Stomach (tissue), 9 donors: ENCODE data around the gene WBP1. TPM values are rescaled to one million over a fixed set of nuclear protein-coding genes. Genes with fewer than 3 reads are reported as not detected.

Experiments
- DNase-seq, 2 donors: peaks; one replicate each; pipeline versions ENCODE4 v3.0.0 to v3.0.0-alpha.2; 2013 to 2019
- H3K27ac ChIP-seq, 5 donors: fragments of 200-600 bp in 4 of 5; sonication (generic) in 4 of 5; one replicate each; pipeline ENCODE4 v1.5.1; 2013 to 2019; ENCODE audit warnings: mild to moderate bottlenecking in 1 of 5, moderate library complexity in 1 of 5
- H3K27me3 ChIP-seq, 3 donors: fragments of 200-600 bp; sonication (generic); one replicate each; pipeline ENCODE4 v1.5.1; 2017 to 2019; ENCODE audit warnings: mixed run types in 1 of 3
- H3K36me3 ChIP-seq, 4 donors: fragments of 200-600 bp; sonication (generic); 1 replicate in 3 of 4; 2 replicates in 1 of 4; pipeline ENCODE4 v1.5.1; 2016 to 2019
- H3K4me1 ChIP-seq, 4 donors: fragments of 200-600 bp; sonication (generic); one replicate each; pipeline ENCODE4 v1.5.1; 2016 to 2019
- H3K4me3 ChIP-seq, 4 donors: fragments of 200-600 bp; sonication (generic) in 3 of 4; one replicate each; pipeline ENCODE4 v1.5.1; 2016 to 2019; ENCODE audit warnings: mild to moderate bottlenecking in 1 of 4
- H3K9me3 ChIP-seq, 4 donors: fragments of 200-600 bp; sonication (generic); one replicate each; pipeline ENCODE4 v1.5.1; 2016 to 2019
- EP300 ChIP-seq: sonication (generic); formaldehyde crosslinking; IDR thresholded peaks from one replicate; pipeline ENCODE4 v1.6.1; 2017; ENCODE audit warnings: antibody characterized with exemption
- POLR2A ChIP-seq, 4 donors: fragments of 450-650 bp; IDR thresholded peaks; one replicate each; pipeline ENCODE4 v1.6.1; 2016; ENCODE audit warnings: antibody characterized with exemption in 4 of 4, control low read depth in 2 of 4, mild to moderate bottlenecking in 1 of 4, moderate library complexity in 1 of 4
- POLR2AphosphoS5 ChIP-seq, 3 donors: sonication (generic); formaldehyde crosslinking; IDR thresholded peaks; one replicate each; pipeline ENCODE4 v1.6.1; 2016; ENCODE audit warnings: antibody characterized with exemption in 3 of 3
- WGBS, 5 donors: extraction: QIAGEN DNeasy Blood & Tissue Kit in 3 of 5; methylation state at CpG; one replicate each; pipeline versions ENCODE4 v1.1.5 to v1.1.7; 2013 to 2018; 5-methylcytosine and 5-hydroxymethylcytosine counted together
- intact Hi-C: fragments of 100-400 bp; cut with DNase I; formaldehyde crosslinking; loops from one replicate; pipeline ENCODE4 v1.15.1; 2023; ENCODE audit warnings: low total_unique reads
- polyA plus RNA-seq, 3 donors: library from polyadenylated mRNA; stranded (reverse); fragments of 200-250 nt; gene quantifications; one replicate each; pipeline ENCODE4 v1.2.3, GENCODE V29; 2013
- total RNA-seq, 5 donors: library from RNA; depleted of rRNA; stranded (reverse); fragments of >200 nt; gene quantifications; one replicate each; pipeline versions ENCODE4 v1.1.0 to v1.2.3, GENCODE V29; 2014 to 2016
- TF ChIP-seq, protein P1 (sequence below), 7 experiments: fragments of 450-650 bp in 4 of 7; fragments of 200-600 bp in 3 of 7; sonication (generic) in 3 of 7; IDR thresholded peaks; one replicate each; pipeline ENCODE4 v1.5.1; 2016 to 2019; ENCODE audit warnings: antibody characterized with exemption in 7 of 7, control low read depth in 2 of 7, mild to moderate bottlenecking in 1 of 7
- donor health status: healthy with polysubstance abuse.
- donor health status: Bipolar disorder and iron deficiency.
- donor health status: healthy.

Gene WBP1
- total and polyA plus RNA-seq, 8 donors: 1.8 to 82.4 (median 49.3) TPM

DNA sequence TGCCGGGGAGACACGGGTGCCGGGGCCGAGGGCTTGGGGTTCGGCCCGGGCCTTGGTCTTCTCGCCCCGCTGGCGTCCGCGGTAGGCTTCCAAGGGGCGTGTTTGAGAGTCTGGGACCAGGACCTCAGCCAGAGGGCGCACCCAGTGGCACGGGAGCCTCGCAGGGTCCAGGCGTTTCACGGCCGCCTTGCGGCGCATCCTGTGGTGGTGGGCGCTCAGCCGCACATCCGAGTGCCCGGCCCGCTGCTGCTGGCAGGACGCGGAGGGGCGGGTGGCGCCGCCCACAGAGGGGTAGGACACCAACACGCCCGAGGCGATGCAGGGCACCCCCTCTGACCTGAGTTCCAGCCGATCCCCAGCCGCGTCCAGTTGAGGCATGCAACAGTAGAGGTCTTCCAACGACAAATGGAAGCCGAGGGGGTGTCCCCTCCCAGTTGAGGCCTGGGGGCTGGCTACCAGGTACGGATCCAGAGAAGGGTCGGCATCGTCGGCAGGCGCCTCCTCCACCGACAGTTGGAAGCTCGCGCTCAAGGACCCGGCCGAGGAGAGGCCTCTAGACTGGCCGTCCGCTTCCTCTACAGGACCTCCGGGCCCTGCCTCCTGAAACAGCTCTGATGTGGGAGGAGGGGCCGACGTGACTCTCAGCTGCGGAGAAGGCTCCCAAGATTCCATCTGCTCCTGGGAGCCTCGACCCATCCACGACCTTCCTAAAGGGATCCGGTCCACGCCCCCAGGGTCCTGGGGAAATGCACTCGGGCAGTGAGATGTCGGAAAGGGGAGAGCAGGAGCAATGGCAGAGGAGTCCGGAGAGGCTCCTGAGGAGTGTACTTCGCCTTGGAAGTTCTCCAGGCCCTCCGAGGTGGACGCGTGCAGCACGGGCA, 43.1 kb upstream of the WBP1 start:
- Histone ChIP-seq H3K4me3 (peak overlapping the region; percentile 46 to 56 (median 55)), H3K27ac (peak overlapping the region in 4 of 5 donors; percentile 29 to 73 (median 62)), H3K4me1 (peaks cover 28 to 37% (median 32%) of the 10 kb centered on the region in 4 donors), H3K36me3 (no peaks in the 10 kb centered on the region), H3K27me3 (peaks cover 0 to 23% (median 8%) of the 10 kb centered on the region in 3 donors), H3K9me3 (no peaks in the 10 kb centered on the region)
- 4 to 15% (median 11%) methylated on average over 18 to 66 of the region's 66 CpGs for WGBS, 5 donors
- TF ChIP-seq EP300: no peak
- TF ChIP-seq POLR2A (IDR thresholded peaks at IDR 0.05): no peak
- TF ChIP-seq POLR2AphosphoS5 (IDR thresholded peaks at IDR 0.05): peak in 1 of 3 donors; percentile 9
- TF ChIP-seq, protein P1, sequence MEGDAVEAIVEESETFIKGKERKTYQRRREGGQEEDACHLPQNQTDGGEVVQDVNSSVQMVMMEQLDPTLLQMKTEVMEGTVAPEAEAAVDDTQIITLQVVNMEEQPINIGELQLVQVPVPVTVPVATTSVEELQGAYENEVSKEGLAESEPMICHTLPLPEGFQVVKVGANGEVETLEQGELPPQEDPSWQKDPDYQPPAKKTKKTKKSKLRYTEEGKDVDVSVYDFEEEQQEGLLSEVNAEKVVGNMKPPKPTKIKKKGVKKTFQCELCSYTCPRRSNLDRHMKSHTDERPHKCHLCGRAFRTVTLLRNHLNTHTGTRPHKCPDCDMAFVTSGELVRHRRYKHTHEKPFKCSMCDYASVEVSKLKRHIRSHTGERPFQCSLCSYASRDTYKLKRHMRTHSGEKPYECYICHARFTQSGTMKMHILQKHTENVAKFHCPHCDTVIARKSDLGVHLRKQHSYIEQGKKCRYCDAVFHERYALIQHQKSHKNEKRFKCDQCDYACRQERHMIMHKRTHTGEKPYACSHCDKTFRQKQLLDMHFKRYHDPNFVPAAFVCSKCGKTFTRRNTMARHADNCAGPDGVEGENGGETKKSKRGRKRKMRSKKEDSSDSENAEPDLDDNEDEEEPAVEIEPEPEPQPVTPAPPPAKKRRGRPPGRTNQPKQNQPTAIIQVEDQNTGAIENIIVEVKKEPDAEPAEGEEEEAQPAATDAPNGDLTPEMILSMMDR (IDR thresholded peaks at IDR 0.05): peak in 2 of 7 experiments; percentile 17 to 42
- intact Hi-C loops: no loop called here
- peak; percentile 51 to 82 for DNase-seq

DNA sequence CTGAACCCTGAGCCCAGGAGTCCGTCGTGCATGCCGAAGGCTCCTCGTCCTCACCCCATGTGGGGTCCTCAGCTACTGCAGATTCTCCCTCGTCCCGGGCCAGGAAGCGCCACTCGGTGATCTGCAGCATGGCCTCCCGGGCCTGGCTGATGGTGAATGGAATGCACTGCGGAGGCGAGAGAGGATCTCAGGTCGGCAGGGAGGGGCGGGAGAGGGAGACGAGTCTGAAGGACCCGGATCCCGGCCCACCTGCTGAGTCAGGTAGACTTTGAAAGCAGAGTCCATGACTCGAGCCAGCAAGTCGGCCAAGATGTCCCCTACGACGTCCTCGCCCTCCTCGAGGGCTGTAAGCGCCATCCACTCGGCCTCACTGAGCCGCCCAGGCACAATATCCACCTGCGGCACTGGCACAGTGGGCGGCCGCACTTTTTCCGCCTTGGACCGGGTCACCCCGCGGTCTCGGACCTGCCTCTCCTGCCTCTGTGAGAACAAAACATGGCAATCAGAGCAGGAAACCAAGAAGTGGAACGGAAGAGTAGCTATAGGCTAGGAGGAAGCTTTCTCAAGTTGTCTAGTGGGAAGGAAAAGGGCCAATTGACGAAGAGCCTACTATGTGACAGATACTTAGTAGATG, 42.4 kb upstream of the WBP1 start:
- Histone ChIP-seq H3K4me1 (peaks cover 30 to 43% (median 38%) of the 10 kb centered on the region in 4 donors), H3K27ac (peak overlapping the region in 2 of 5 donors; percentile 57 to 68), H3K27me3 (peaks cover 0 to 23% (median 8%) of the 10 kb centered on the region in 3 donors), H3K36me3 (no peaks in the 10 kb centered on the region), H3K9me3 (no peaks in the 10 kb centered on the region), H3K4me3 (peak overlapping the region; percentile 46 to 56 (median 55))
- TF ChIP-seq POLR2AphosphoS5 (IDR thresholded peaks at IDR 0.05): no peak
- DNase-seq: peak in 1 of 2 donors; percentile 44
- intact Hi-C loops: no loop called here
- 48 to 66% (median 61%) methylated on average over 32 to 35 of the region's 35 CpGs for WGBS, 5 donors

DNA sequence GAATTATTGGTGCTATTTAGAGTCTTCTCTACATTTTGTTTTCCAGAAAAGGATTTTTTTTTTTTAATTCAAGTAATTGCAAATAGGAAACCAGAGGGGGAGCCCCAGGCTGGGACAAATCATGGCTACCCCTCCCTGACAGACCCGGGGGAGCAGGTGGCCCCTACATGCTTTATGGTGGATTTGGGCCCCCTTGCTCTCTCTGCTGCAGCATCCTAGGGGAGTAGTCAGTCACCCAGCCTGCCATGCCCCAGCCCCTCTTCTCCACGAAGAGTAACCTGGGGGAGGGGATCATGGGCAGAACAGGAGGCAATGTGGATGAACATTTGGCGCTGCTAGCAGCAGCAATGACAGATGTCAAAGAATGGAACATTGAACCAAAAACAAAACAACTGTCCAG, 41.5 kb upstream of the WBP1 start:
- Histone ChIP-seq H3K27me3 (peaks cover 0 to 23% (median 8%) of the 10 kb centered on the region in 3 donors), H3K36me3 (no peaks in the 10 kb centered on the region), H3K4me3 (no peak overlapping the region), H3K9me3 (no peaks in the 10 kb centered on the region), H3K4me1 (peaks cover 32 to 50% (median 45%) of the 10 kb centered on the region in 4 donors), H3K27ac (no peak overlapping the region)
- 61 to 75% (median 68%) methylated on average over 3 of the region's 3 CpGs for WGBS, 5 donors
- TF ChIP-seq POLR2AphosphoS5 (IDR thresholded peaks at IDR 0.05) (no peak), EP300 (no peak), POLR2A (IDR thresholded peaks at IDR 0.05) (no peak)
- TF ChIP-seq, protein P1 (IDR thresholded peaks at IDR 0.05): no peak
- intact Hi-C loops: no loop called here
- no peak for DNase-seq

DNA sequence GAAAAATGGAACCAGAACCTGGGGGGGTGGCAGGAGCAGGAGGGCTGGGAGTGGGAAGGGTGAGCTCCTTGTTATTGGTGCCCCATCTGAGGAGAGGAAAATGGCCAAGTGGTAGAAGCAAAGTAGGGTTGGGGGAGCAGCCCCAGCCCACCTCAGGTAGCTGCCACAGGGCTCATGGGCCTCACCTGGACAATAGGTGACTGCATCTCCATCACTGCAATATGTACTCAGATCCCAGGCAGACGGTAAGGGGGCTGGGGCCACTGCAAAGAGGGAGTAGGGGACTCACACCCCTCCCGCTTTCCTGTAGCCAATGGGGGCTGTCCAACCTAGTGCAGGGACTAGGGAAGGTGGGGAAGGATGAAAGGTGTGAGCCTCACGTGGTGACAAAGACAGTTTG, 41.0 kb upstream of the WBP1 start:
- no peak for TF ChIP-seq POLR2AphosphoS5 (IDR thresholded peaks at IDR 0.05)
- TF ChIP-seq POLR2A (IDR thresholded peaks at IDR 0.05): no peak
- TF ChIP-seq, protein P1 (IDR thresholded peaks at IDR 0.05): no peak
- TF ChIP-seq EP300: no peak
- H3K27ac ChIP-seq: no peak overlapping the region
- H3K36me3 ChIP-seq: no peaks in the 10 kb centered on the region
- WGBS, 5 donors: 77 to 89% (median 78%) methylated on average over 3 of the region's 3 CpGs
- no peak overlapping the region for H3K4me3 ChIP-seq
- H3K4me1 ChIP-seq: peaks cover 32 to 55% (median 49%) of the 10 kb centered on the region in 4 donors
- H3K9me3 ChIP-seq: no peaks in the 10 kb centered on the region
- peaks cover 0 to 23% (median 8%) of the 10 kb centered on the region in 3 donors for H3K27me3 ChIP-seq
- no peak for DNase-seq
- intact Hi-C loops: no loop called here
